ENCODE measurements around the gene TMED9.

GRCh38 chr5:177552839-177553455, 39.1 kb upstream of the TMED9 start:
- TF ChIP-seq CTCF (IDR thresholded peaks at IDR 0.05; ENCODE audit: low read length) (no peak), EZH2 (IDR thresholded peaks at IDR 0.05; ENCODE audit: borderline replicate concordance, low read length) (no peak)
